Measurements from ENCODE around the gene NHSL2.

Gene NHSL2

GRCh38 chrX:71992711-71993110, 82.1 kb downstream of the NHSL2 start:
- DNase-seq, result no peak

GRCh38 chrX:71993371-71993770, 82.7 kb downstream of the NHSL2 start:
- DNase-seq, result no peak

GRCh38 chrX:71994601-71995000, 84.0 kb downstream of the NHSL2 start:
- DNase-seq, result no peak

GRCh38 chrX:71995122-71995521, 84.5 kb downstream of the NHSL2 start:
- no peak for DNase-seq

GRCh38 chrX:71996136-71996535, 85.5 kb downstream of the NHSL2 start:
- no peak for DNase-seq

GRCh38 chrX:71996826-71997225, 86.2 kb downstream of the NHSL2 start:
- no peak for DNase-seq

GRCh38 chrX:71997320-71997719, 86.7 kb downstream of the NHSL2 start:
- DNase-seq, result no peak

GRCh38 chrX:71998836-71999509, 88.3 kb downstream of the NHSL2 start:
- DNase-seq, result peak; percentile 67 to 74 (median 69)

- no peak for DNase-seq
These were observed 88.9 kb downstream of the NHSL2 start for GRCh38 chrX:71999535-71999934.

GRCh38 chrX:72001471-72001870, 90.8 kb downstream of the NHSL2 start:
- no peak for DNase-seq

- no peak for DNase-seq
These were observed 91.3 kb downstream of the NHSL2 start for GRCh38 chrX:72001906-72002305.

GRCh38 chrX:72002875-72003274, 92.2 kb downstream of the NHSL2 start:
- DNase-seq, result no peak

GRCh38 chrX:72003811-72004750, 93.4 kb downstream of the NHSL2 start:
- no peak for DNase-seq

- no peak for DNase-seq
These were observed 94.4 kb downstream of the NHSL2 start for GRCh38 chrX:72005046-72005445.

GRCh38 chrX:72006461-72006860, 95.8 kb downstream of the NHSL2 start:
- DNase-seq, result no peak

- DNase-seq, result no peak
These were observed 99.1 kb downstream of the NHSL2 start for GRCh38 chrX:72009731-72010130.

- no peak for DNase-seq
These were observed 101.1 kb downstream of the NHSL2 start for GRCh38 chrX:72011734-72012133.

- no peak for DNase-seq
These were observed 104.7 kb downstream of the NHSL2 start for GRCh38 chrX:72015383-72015782.

GRCh38 chrX:72016881-72017783, 106.5 kb downstream of the NHSL2 start:
- no peak for DNase-seq

- peak; percentile 85 to 93 (median 89) for DNase-seq
These were observed 107.8 kb downstream of the NHSL2 start for GRCh38 chrX:72018277-72019112.

GRCh38 chrX:72019487-72019886, 108.8 kb downstream of the NHSL2 start:
- DNase-seq, result no peak

GRCh38 chrX:72020204-72020603, 109.6 kb downstream of the NHSL2 start:
- DNase-seq, result no peak
